ENCODE data around the gene KTI12. TPM values are rescaled to one million over a fixed set of nuclear protein-coding genes. Genes with fewer than 3 reads are reported as not detected.
"Not testable (repeated sequence)": the region's sequence is repeated elsewhere in the genome, so short reads cannot be mapped to it uniquely, and the experiment has no call there.

The KTI12 gene
- polyA plus RNA-seq, 1 of the 3 experiments (the other 2 are of a cell fraction), result 13.7 TPM

GRCh38 chr1:52032785-52033131 lies 852 bp downstream of the KTI12 start:
- Histone ChIP-seq H4K20me1 (ENCODE audit: insufficient read depth) (peaks cover 14% of the 10 kb centered on the region; the same call in 1 of the 2 replicates), H3K79me2 (ENCODE audit: insufficient read depth) (peaks cover 48% of the 10 kb centered on the region), H3K9ac (peak overlapping the region; percentile 87), H3K27me3 (ENCODE audit: insufficient read depth) (no peaks in the 10 kb centered on the region), H3F3A (replicated peaks; ENCODE audit: insufficient read depth) (peaks cover 11% of the 10 kb centered on the region), H3K4me3 (ENCODE audit: low read depth in 2 of 2, low read length in 1 of 2) (peak overlapping the region; percentile 84 to 86), H3K36me3 (replicated peaks in 1 of 2; ENCODE audit: control insufficient read depth in 1 of 2, insufficient read depth in 2 of 2, low read length in 1 of 2) (peaks cover 17 to 23% of the 10 kb centered on the region in 2 experiments), H2AFZ (ENCODE audit: low read depth) (no peak overlapping the region), H3K9me2 (no peaks in the 10 kb centered on the region), H3K27ac (ENCODE audit: low read depth in 2 of 2, low read length in 1 of 2) (peak overlapping the region; percentile 80 to 85), H3K9me3 (no peaks in the 10 kb centered on the region), H3K4me1 (ENCODE audit: control insufficient read depth in 1 of 2, insufficient read depth in 2 of 2, low read depth in 1 of 2, low read length in 1 of 2) (peaks cover 7 to 16% of the 10 kb centered on the region in 2 experiments; a peak in 3 of 4 replicates), H3K4me2 (peak overlapping the region; percentile 98)
- DNase-seq, result peak; percentile 65
- no peak for TF ChIP-seq SMC3 (IDR thresholded peaks at IDR 0.05; ENCODE audit: low read depth, low read length)
- TF ChIP-seq, protein P1, sequence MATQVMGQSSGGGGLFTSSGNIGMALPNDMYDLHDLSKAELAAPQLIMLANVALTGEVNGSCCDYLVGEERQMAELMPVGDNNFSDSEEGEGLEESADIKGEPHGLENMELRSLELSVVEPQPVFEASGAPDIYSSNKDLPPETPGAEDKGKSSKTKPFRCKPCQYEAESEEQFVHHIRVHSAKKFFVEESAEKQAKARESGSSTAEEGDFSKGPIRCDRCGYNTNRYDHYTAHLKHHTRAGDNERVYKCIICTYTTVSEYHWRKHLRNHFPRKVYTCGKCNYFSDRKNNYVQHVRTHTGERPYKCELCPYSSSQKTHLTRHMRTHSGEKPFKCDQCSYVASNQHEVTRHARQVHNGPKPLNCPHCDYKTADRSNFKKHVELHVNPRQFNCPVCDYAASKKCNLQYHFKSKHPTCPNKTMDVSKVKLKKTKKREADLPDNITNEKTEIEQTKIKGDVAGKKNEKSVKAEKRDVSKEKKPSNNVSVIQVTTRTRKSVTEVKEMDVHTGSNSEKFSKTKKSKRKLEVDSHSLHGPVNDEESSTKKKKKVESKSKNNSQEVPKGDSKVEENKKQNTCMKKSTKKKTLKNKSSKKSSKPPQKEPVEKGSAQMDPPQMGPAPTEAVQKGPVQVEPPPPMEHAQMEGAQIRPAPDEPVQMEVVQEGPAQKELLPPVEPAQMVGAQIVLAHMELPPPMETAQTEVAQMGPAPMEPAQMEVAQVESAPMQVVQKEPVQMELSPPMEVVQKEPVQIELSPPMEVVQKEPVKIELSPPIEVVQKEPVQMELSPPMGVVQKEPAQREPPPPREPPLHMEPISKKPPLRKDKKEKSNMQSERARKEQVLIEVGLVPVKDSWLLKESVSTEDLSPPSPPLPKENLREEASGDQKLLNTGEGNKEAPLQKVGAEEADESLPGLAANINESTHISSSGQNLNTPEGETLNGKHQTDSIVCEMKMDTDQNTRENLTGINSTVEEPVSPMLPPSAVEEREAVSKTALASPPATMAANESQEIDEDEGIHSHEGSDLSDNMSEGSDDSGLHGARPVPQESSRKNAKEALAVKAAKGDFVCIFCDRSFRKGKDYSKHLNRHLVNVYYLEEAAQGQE (IDR thresholded peaks at IDR 0.05; ENCODE audit: low read depth, low read length), result 0 out of 2 replicates have a peak, but pooled peaks have one; percentile 60
- POLR2A ChIA-PET, result interaction anchor here (0.9 to 2.3 kb wide), 4 partner anchors 9 to 24 kb away, joined by 3 to 15 read pairs (median 4); partner anchors contain the start of genes BTF3L4 and TXNDC12
- WGBS (ENCODE audit: low lambda C conversion rate), result 4% methylated on average over 10 of the region's 24 CpGs
- CTCF ChIA-PET, result interaction anchor here (0.6 to 3.2 kb wide), 3 partner anchors 12 to 265 kb away, joined by 3 to 9 read pairs (median 9); no protein-coding TSS in a partner anchor

DNA sequence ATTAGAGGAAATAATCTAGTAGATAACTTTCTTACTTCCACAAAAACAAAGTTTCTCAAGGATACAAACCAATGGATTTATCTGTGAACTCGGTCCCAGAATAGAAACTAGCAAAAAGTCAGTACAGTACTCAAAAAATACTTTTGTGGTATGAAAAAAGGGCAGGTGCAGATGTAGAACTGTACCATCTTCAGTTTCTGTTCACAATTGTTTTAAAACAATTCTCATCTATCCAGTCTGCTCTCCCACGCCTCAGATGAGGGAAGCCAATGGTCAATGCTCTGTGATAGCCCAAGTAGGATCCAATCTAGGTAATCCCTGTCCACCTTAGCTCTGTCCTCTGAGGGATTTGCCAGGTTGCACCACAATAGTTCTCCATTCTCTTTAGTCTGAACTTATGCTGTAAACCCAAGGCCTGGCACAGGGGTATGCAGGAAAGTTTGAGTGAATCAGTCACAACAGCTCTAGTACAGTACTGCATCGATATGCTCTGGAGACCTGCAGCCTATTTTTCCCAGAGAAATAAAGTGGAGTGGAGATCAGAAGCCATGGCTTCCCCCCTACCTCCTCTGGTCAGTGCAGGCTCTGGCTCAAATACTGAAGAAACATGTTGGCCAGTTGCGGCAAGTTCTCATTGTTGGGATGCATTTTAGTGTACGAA lies 1.4 kb downstream of the KTI12 start:
- WGBS (ENCODE audit: low lambda C conversion rate), result 38% methylated on average over 5 of the region's 5 CpGs
- peak overlapping the region in 1 of 2 experiments; percentile 80; a peak in 2 of 4 replicates for H3K27ac ChIP-seq (ENCODE audit: low read depth in 2 of 2, low read length in 1 of 2)
- DNase-seq, result no peak

DNA sequence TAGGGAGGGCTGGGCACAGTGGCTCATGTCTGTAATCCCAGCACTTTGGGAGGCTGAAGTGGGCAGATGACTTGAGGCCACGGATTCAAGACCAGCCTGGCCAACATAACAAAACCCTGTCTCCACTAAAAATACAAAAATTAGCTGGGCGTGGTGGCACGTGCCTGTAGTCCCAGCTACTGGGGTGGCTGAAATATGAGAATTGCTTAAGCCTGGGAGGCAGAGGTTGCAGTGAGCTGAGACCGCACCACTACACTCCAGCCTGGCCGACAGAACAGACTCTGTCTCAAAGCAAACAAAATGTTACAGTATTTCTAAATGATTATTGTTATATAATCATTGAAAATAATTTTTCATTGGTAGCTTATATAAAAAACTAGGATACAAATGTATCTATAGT lies 4.8 kb downstream of the KTI12 start:
- WGBS (ENCODE audit: low lambda C conversion rate), result 74% methylated on average over 5 of the region's 5 CpGs

More for the DNA sequence above, 1.4 kb downstream of the KTI12 start:
- no peak for TF ChIP-seq RAD21 (IDR thresholded peaks at IDR 0.05; ENCODE audit: low read length)
- no peak for TF ChIP-seq TCF12 (IDR thresholded peaks at IDR 0.05)
- TF ChIP-seq RFX5 (IDR thresholded peaks at IDR 0.05; ENCODE audit: low read length), result no peak
- no peak for TF ChIP-seq ELF1 (IDR thresholded peaks at IDR 0.05)
- Histone ChIP-seq H3K9ac (peak overlapping the region; percentile 87), H3F3A (replicated peaks; ENCODE audit: insufficient read depth) (peaks cover 8% of the 10 kb centered on the region), H3K4me2 (peak overlapping the region; percentile 98), H3K4me3 (ENCODE audit: low read depth in 2 of 2, low read length in 1 of 2) (peak overlapping the region; percentile 84 to 86), H3K27me3 (ENCODE audit: insufficient read depth) (no peaks in the 10 kb centered on the region), H2AFZ (ENCODE audit: low read depth) (no peak overlapping the region), H3K36me3 (replicated peaks in 1 of 2; ENCODE audit: control insufficient read depth in 1 of 2, insufficient read depth in 2 of 2, low read length in 1 of 2) (peaks cover 17 to 24% of the 10 kb centered on the region in 2 experiments), H4K20me1 (ENCODE audit: insufficient read depth) (peaks cover 14% of the 10 kb centered on the region; the same call in 1 of the 2 replicates), H3K79me2 (ENCODE audit: insufficient read depth) (peaks cover 48% of the 10 kb centered on the region), H3K9me3 (no peaks in the 10 kb centered on the region), H3K4me1 (ENCODE audit: control insufficient read depth in 1 of 2, insufficient read depth in 2 of 2, low read depth in 1 of 2, low read length in 1 of 2) (peaks cover 7 to 16% of the 10 kb centered on the region in 2 experiments; a peak in 3 of 4 replicates), H3K9me2 (no peaks in the 10 kb centered on the region)
- ChIA-PET POLR2A (interaction anchor here (0.9 to 2.3 kb wide), 3 partner anchors 20 to 24 kb away, joined by 4 to 15 read pairs (median 5); partner anchors contain the start of genes BTF3L4 and TXNDC12), CTCF (interaction anchor here (0.6 to 3.2 kb wide), 4 partner anchors 12 to 264 kb away, joined by 3 to 9 read pairs (median 6); no protein-coding TSS in a partner anchor)

More for the DNA sequence above, 4.8 kb downstream of the KTI12 start:
- H3K27me3 ChIP-seq (ENCODE audit: insufficient read depth); H3F3A ChIP-seq (replicated peaks; ENCODE audit: insufficient read depth); H3K9ac ChIP-seq; H3K9me2 ChIP-seq; DNase-seq; H3K4me2 ChIP-seq; H2AFZ ChIP-seq (ENCODE audit: low read depth); H3K9me3 ChIP-seq; H3K27ac ChIP-seq (ENCODE audit: low read depth in 2 of 2, low read length in 1 of 2); H3K4me3 ChIP-seq (ENCODE audit: low read depth in 2 of 2, low read length in 1 of 2): not testable (repeated sequence)
- Histone ChIP-seq H4K20me1 (ENCODE audit: insufficient read depth) (peaks cover 14% of the 10 kb centered on the region; the same call in 1 of the 2 replicates), H3K79me2 (ENCODE audit: insufficient read depth) (peaks cover 42% of the 10 kb centered on the region), H3K36me3 (replicated peaks in 1 of 2; ENCODE audit: control insufficient read depth in 1 of 2, insufficient read depth in 2 of 2, low read length in 1 of 2) (peaks cover 30 to 32% of the 10 kb centered on the region in 2 experiments), H3K4me1 (ENCODE audit: control insufficient read depth in 1 of 2, insufficient read depth in 2 of 2, low read depth in 1 of 2, low read length in 1 of 2) (peaks cover 7 to 15% of the 10 kb centered on the region in 2 experiments; a peak in 3 of 4 replicates)
- ChIA-PET POLR2A (interaction anchor here (0.6 to 1.8 kb wide), 2 partner anchors 16 to 26 kb away, joined by 3 to 4 read pairs; partner anchors contain the start of gene TXNDC12), CTCF (interaction anchor here (0.8 to 1.4 kb wide), 3 partner anchors 20 to 132 kb away, joined by 3 to 4 read pairs (median 4); no protein-coding TSS in a partner anchor)

All from SK-N-SH (cell line).